ENCODE measurements around the gene PDE4D. TPM values are rescaled to one million over a fixed set of nuclear protein-coding genes. Genes with fewer than 3 reads are reported as not detected.

The PDE4D gene
- total RNA-seq, 1 experiment from 2014 or later = 2.1 TPM

DNA sequence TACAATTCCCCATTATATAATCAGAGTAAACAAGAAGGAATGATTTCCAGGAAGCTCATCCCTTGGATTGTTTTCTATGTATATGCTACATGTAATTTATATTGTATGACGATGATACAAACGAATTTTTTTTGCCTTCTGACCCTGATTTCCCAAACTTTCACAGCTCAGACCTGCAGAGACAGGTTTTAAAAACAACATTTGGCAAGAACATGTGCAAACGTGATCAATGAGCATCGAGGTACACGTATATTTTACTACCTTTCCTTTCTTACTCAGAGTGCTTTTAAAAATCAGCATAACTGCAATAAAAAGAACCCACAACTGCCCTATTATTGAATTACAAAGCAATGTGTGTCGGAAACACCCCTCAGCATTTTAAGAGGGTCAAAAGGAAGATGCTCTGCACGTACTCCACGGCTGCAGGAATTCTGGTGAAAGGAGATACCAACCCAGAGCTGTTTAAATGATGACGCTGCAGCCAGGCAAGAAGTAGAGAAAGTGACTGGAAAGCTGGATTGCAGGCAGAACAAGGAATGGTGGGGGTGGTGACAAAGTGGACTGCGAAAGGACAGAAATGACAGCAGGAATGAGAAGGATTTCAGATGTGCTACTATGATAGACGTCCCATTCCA, 777.2 kb downstream of the PDE4D start:
- no CpG with 5 or more reads among the region's 11 CpGs for WGBS (ENCODE audit: extremely low coverage, insufficient read length, low lambda C conversion rate)
- H3K14ac ChIP-seq (ENCODE audit: insufficient read depth, low read length) = no peak overlapping the region
- H2AFZ ChIP-seq (ENCODE audit: low read length) = no peak overlapping the region
- no peak overlapping the region for H3K4me2 ChIP-seq (ENCODE audit: insufficient read depth, insufficient read length, low read length)
- H3K27me3 ChIP-seq (ENCODE audit: insufficient read depth, low read length) = no peaks in the 10 kb centered on the region
- TF ChIP-seq, protein P1, sequence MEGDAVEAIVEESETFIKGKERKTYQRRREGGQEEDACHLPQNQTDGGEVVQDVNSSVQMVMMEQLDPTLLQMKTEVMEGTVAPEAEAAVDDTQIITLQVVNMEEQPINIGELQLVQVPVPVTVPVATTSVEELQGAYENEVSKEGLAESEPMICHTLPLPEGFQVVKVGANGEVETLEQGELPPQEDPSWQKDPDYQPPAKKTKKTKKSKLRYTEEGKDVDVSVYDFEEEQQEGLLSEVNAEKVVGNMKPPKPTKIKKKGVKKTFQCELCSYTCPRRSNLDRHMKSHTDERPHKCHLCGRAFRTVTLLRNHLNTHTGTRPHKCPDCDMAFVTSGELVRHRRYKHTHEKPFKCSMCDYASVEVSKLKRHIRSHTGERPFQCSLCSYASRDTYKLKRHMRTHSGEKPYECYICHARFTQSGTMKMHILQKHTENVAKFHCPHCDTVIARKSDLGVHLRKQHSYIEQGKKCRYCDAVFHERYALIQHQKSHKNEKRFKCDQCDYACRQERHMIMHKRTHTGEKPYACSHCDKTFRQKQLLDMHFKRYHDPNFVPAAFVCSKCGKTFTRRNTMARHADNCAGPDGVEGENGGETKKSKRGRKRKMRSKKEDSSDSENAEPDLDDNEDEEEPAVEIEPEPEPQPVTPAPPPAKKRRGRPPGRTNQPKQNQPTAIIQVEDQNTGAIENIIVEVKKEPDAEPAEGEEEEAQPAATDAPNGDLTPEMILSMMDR (conservative IDR thresholded peaks at IDR 0.05) = no peak
- no peak overlapping the region for H3K18ac ChIP-seq (ENCODE audit: insufficient read length, low read depth, low read length)
- no peaks in the 10 kb centered on the region; the same call in 1 of the 2 replicates for H3K4me1 ChIP-seq (ENCODE audit: insufficient read depth, low read length)
- no peak overlapping the region; a peak in 1 of 7 replicates for H3K27ac Mint-ChIP-seq
- H2AK5ac ChIP-seq (ENCODE audit: insufficient read length, low read length) = no peak overlapping the region
- no peak for DNase-seq
- no peaks in the 10 kb centered on the region for H3K23me2 ChIP-seq (ENCODE audit: insufficient read length, low read depth, low read length, poor library complexity, severe bottlenecking)
- H3K23ac ChIP-seq (ENCODE audit: insufficient read length, low read depth, low read length) = no peak overlapping the region
- H2BK120ac ChIP-seq (ENCODE audit: low read depth, low read length, poor library complexity, severe bottlenecking) = no peak overlapping the region
- no peaks in the 10 kb centered on the region for H4K20me1 ChIP-seq (ENCODE audit: control insufficient read depth, insufficient read depth, insufficient read length)
- H4K5ac ChIP-seq (ENCODE audit: insufficient read length, low read depth, low read length) = no peak overlapping the region
- H3K9ac ChIP-seq (ENCODE audit: extremely low read depth, insufficient read length, low read length) = no peak overlapping the region
- no peaks in the 10 kb centered on the region for H3K79me2 ChIP-seq (ENCODE audit: insufficient read depth, low read length)
- H3T11ph ChIP-seq (ENCODE audit: low read length) = no peak overlapping the region
- H3K27ac ChIP-seq (ENCODE audit: insufficient read length, low read depth, low read length) = no peak overlapping the region
- no peak overlapping the region for H2BK20ac ChIP-seq (ENCODE audit: low read depth, low read length, poor library complexity, severe bottlenecking)
- no peaks in the 10 kb centered on the region for H3K79me1 ChIP-seq (ENCODE audit: insufficient read depth, low read depth, low read length, poor library complexity, severe bottlenecking)
- H2BK5ac ChIP-seq (ENCODE audit: insufficient read length, low read length) = no peak overlapping the region
- H3K27me3 Mint-ChIP-seq (ENCODE audit: low read depth) = no peaks in the 10 kb centered on the region
- no peak overlapping the region for H3K56ac ChIP-seq (ENCODE audit: insufficient read length, low read depth, low read length)
- H3K9me3 ChIP-seq (ENCODE audit: control insufficient read depth, low read depth, low read length) = no peaks in the 10 kb centered on the region
- no peak overlapping the region for H2BK12ac ChIP-seq (ENCODE audit: insufficient read length, low read depth, low read length)
- no peak overlapping the region for H4K8ac ChIP-seq (replicated peaks; ENCODE audit: insufficient read length, low read depth, low read length)
- H4K91ac ChIP-seq (ENCODE audit: insufficient read length, low read depth, low read length) = no peak overlapping the region
- H3K36me3 Mint-ChIP-seq (ENCODE audit: insufficient read depth in 1 of 3, low read depth in 3 of 3) = no peaks in the 10 kb centered on the region
- peaks cover 9 to 10% of the 10 kb centered on the region in 2 experiments; a peak in 3 of 4 replicates for H3K4me1 Mint-ChIP-seq
- H3K9me3 Mint-ChIP-seq = no peaks in the 10 kb centered on the region
- H3K4me3 Mint-ChIP-seq = no peak overlapping the region
- H2BK15ac ChIP-seq (ENCODE audit: low read depth, low read length) = no peak overlapping the region
- H3K4ac ChIP-seq (ENCODE audit: low read depth, low read length) = no peak overlapping the region
